Measurements from ENCODE around the gene LRP10. TPM values are rescaled to one million over a fixed set of nuclear protein-coding genes. Genes with fewer than 3 reads are reported as not detected.

Gene LRP10
- total RNA-seq, 1 experiment from 2014 or later, result 7.8 TPM

GRCh38 chr14:22920697-22921096, 49.2 kb downstream of the LRP10 start:
- TF ChIP-seq CTCF (conservative IDR thresholded peaks at IDR 0.05; ENCODE audit: low read depth, low read length) (no peak), EZH2 (IDR thresholded peaks at IDR 0.05; ENCODE audit: borderline replicate concordance, low read depth, low read length, poor library complexity, severe bottlenecking) (no peak)
- Histone ChIP-seq H3K4me3 (ENCODE audit: low read depth, low read length, poor library complexity, severe bottlenecking) (no peak overlapping the region), H3K27me3 (replicated peaks; ENCODE audit: insufficient read depth, low read depth, low read length, poor library complexity) (no peaks in the 10 kb centered on the region), H3K4me1 (ENCODE audit: insufficient read depth, low read length, poor library complexity, severe bottlenecking) (peaks cover 31% of the 10 kb centered on the region), H3K9me3 (ENCODE audit: low read depth, low read length, poor library complexity, severe bottlenecking) (no peaks in the 10 kb centered on the region), H3K36me3 (ENCODE audit: insufficient read depth, low read length, poor library complexity, severe bottlenecking) (peaks cover 69% of the 10 kb centered on the region), H3K27ac (ENCODE audit: low read depth, low read length, poor library complexity, severe bottlenecking) (no peak overlapping the region)
- intact Hi-C loops (cut with micrococcal nuclease; ENCODE audit: unreplicated experiment), result no loop called here
- ChIA-PET CTCF (no interaction called here), POLR2A (ENCODE audit: low non-redundant PET) (no interaction called here)
- no peak for DNase-seq (ENCODE audit: low spot score)
- BruUV-seq (replicated peaks), result no TSS peak

GRCh38 chr14:22922294-22922693, 50.8 kb downstream of the LRP10 start:
- peaks cover 33% of the 10 kb centered on the region for H3K4me1 ChIP-seq (ENCODE audit: insufficient read depth, low read length, poor library complexity, severe bottlenecking)
- peak overlapping the region; percentile 49 for H3K27ac ChIP-seq (ENCODE audit: low read depth, low read length, poor library complexity, severe bottlenecking)
- POLR2A ChIA-PET (ENCODE audit: low non-redundant PET), result no interaction called here
- CTCF ChIA-PET, result no interaction called here
- intact Hi-C loops (cut with micrococcal nuclease; ENCODE audit: unreplicated experiment), result no loop called here
- no TSS peak for BruUV-seq (replicated peaks)
- TF ChIP-seq EZH2 (IDR thresholded peaks at IDR 0.05; ENCODE audit: borderline replicate concordance, low read depth, low read length, poor library complexity, severe bottlenecking), result no peak
- no peak for TF ChIP-seq CTCF (conservative IDR thresholded peaks at IDR 0.05; ENCODE audit: low read depth, low read length)
- no peak for DNase-seq (ENCODE audit: low spot score)
- H3K9me3 ChIP-seq (ENCODE audit: low read depth, low read length, poor library complexity, severe bottlenecking), result no peaks in the 10 kb centered on the region
- peaks cover 69% of the 10 kb centered on the region for H3K36me3 ChIP-seq (ENCODE audit: insufficient read depth, low read length, poor library complexity, severe bottlenecking)
- no peak overlapping the region for H3K4me3 ChIP-seq (ENCODE audit: low read depth, low read length, poor library complexity, severe bottlenecking)
- no peaks in the 10 kb centered on the region for H3K27me3 ChIP-seq (replicated peaks; ENCODE audit: insufficient read depth, low read depth, low read length, poor library complexity)

- no peak for DNase-seq (ENCODE audit: low spot score)
- Histone ChIP-seq H3K27ac (ENCODE audit: low read depth, low read length, poor library complexity, severe bottlenecking) (peak overlapping the region; percentile 17), H3K4me3 (ENCODE audit: low read depth, low read length, poor library complexity, severe bottlenecking) (no peak overlapping the region), H3K9me3 (ENCODE audit: low read depth, low read length, poor library complexity, severe bottlenecking) (no peaks in the 10 kb centered on the region), H3K4me1 (ENCODE audit: insufficient read depth, low read length, poor library complexity, severe bottlenecking) (peaks cover 44% of the 10 kb centered on the region), H3K36me3 (ENCODE audit: insufficient read depth, low read length, poor library complexity, severe bottlenecking) (peaks cover 71% of the 10 kb centered on the region), H3K27me3 (replicated peaks; ENCODE audit: insufficient read depth, low read depth, low read length, poor library complexity) (no peaks in the 10 kb centered on the region)
- POLR2A ChIA-PET (ENCODE audit: low non-redundant PET), result no interaction called here
- TF ChIP-seq EZH2 (IDR thresholded peaks at IDR 0.05; ENCODE audit: borderline replicate concordance, low read depth, low read length, poor library complexity, severe bottlenecking) (no peak), CTCF (conservative IDR thresholded peaks at IDR 0.05; ENCODE audit: low read depth, low read length) (no peak)
- intact Hi-C loops (cut with micrococcal nuclease; ENCODE audit: unreplicated experiment), result no loop called here
- no TSS peak for BruUV-seq (replicated peaks)
- CTCF ChIA-PET, result no interaction called here
Measured at GRCh38 chr14:22923746-22924145, 52.2 kb downstream of the LRP10 start.
